ENCODE measurements around the gene CAMK1. TPM values are rescaled to one million over a fixed set of nuclear protein-coding genes. Genes with fewer than 3 reads are reported as not detected.
A peak's percentile ranks its signal among the peaks of the same experiment; 100 is the strongest.

The CAMK1 gene
- total RNA-seq, 1 experiment from 2014 or later, result 36.6 TPM

DNA sequence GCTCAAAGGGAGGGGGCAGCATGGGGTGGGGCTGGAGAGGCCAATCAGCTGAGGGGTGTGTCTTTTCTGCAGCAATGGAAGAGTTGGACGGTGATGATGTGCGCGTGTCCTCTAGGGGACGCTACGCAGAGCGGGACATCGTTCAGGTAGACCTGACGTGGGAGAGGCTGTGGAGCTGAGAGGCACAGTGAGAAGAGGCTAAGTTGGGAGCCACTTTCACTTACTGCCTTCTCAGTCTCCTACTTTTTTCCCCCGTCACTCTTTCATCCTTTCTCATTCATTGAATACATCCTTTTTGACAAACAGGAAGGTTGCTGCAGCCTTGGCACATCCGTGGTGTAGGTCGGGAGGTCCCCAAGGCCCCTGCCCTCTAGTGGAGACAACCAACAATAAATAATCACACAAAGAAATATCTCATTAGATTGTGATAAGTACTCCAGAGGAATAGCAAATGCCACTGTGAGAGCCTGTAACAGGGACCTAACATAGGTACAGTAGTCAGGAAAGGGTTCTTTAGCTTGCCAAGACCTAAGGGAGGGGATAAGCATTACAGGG is 42.6 kb downstream of the CAMK1 start:
- no peak for DNase-seq
- Histone ChIP-seq H3K9ac (ENCODE audit: low read length) (no peak overlapping the region), H3F3A (ENCODE audit: low read length, unreplicated experiment) (no peaks in the 10 kb centered on the region), H3K4me1 (ENCODE audit: insufficient read depth, low read length) (peaks cover 12% of the 10 kb centered on the region), H3K27me3 (ENCODE audit: low read length) (no peaks in the 10 kb centered on the region), H2AFZ (ENCODE audit: low read length) (no peak overlapping the region), H3K4me2 (ENCODE audit: low read length) (peak overlapping the region; percentile 8; the same call in 1 of the 2 replicates), H3K79me2 (ENCODE audit: low read length) (peaks cover 6% of the 10 kb centered on the region), H3K9me2 (replicated peaks; ENCODE audit: low read length) (no peaks in the 10 kb centered on the region), H3K9me3 (ENCODE audit: low read length) (no peaks in the 10 kb centered on the region), H3K27ac (ENCODE audit: low read length) (no peak overlapping the region), H3K4me3 (ENCODE audit: low read length) (no peak overlapping the region; the same call in 1 of the 2 replicates), H4K20me1 (ENCODE audit: low read length) (no peaks in the 10 kb centered on the region), H3K36me3 (ENCODE audit: low read depth, low read length) (no peaks in the 10 kb centered on the region)
- POLR2A ChIA-PET (ENCODE audit: unreplicated experiment), result interaction anchor here (0.6 kb wide), 1 partner anchor 137 kb away, joined by 5 read pairs; no protein-coding TSS in a partner anchor
- no peak for ATAC-seq
- TF ChIP-seq, protein P1, sequence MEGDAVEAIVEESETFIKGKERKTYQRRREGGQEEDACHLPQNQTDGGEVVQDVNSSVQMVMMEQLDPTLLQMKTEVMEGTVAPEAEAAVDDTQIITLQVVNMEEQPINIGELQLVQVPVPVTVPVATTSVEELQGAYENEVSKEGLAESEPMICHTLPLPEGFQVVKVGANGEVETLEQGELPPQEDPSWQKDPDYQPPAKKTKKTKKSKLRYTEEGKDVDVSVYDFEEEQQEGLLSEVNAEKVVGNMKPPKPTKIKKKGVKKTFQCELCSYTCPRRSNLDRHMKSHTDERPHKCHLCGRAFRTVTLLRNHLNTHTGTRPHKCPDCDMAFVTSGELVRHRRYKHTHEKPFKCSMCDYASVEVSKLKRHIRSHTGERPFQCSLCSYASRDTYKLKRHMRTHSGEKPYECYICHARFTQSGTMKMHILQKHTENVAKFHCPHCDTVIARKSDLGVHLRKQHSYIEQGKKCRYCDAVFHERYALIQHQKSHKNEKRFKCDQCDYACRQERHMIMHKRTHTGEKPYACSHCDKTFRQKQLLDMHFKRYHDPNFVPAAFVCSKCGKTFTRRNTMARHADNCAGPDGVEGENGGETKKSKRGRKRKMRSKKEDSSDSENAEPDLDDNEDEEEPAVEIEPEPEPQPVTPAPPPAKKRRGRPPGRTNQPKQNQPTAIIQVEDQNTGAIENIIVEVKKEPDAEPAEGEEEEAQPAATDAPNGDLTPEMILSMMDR (conservative IDR thresholded peaks at IDR 0.05; ENCODE audit: low read depth, low read length), result peak; percentile 58
- TF ChIP-seq EZH2phosphoT487 (IDR thresholded peaks at IDR 0.05; ENCODE audit: borderline replicate concordance, low read length) (no peak), EZH2 (IDR thresholded peaks at IDR 0.05; ENCODE audit: low read length, unreplicated experiment) (no peak)
- CTCF ChIA-PET, result interaction anchor here (0.6 to 1.4 kb wide), 2 partner anchors 11 to 177 kb away, joined by 5 to 6 read pairs; no protein-coding TSS in a partner anchor
- no TSS peak for BruUV-seq (replicated peaks)
- intact Hi-C loops (cut with micrococcal nuclease), result no loop called here

DNA sequence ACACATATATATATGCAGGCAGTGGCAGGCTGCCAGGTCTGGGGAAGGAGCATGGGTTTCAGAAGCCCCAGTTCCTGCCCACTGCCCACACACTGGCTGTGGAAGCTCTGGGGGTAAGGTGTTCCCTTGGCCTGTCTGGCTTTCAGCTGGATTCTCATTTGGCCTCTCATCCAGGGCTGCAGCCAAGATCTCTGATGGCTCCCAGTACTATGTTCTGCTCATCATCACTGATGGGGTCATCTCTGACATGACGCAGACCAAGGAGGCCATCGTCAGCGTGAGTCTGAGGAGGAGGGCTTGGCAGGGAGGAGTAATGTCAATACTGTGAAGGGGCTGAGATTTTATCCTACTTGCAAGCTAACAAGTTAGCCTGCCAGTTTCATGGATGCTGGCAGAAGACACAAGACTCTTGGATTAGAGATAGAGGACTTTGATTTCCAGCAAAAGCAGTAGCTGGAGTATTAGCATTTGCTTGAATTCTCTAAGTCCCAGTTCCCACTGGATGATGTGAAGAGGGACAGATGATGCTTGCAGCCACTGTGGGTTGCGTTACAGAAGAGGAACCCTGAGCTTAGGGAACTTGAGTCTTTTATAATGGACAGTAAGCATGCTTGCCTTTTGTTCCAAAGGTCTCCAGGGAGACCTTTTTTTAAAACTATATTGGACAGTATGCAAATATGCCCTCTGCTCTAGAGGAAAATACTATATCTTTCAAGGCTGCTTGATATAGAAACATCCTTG is 43.8 kb downstream of the CAMK1 start:
- ATAC-seq (no peak), DNase-seq (no peak)
- Histone ChIP-seq H3K4me2 (ENCODE audit: low read length) (no peak overlapping the region), H3F3A (ENCODE audit: low read length, unreplicated experiment) (no peaks in the 10 kb centered on the region), H3K4me1 (ENCODE audit: insufficient read depth, low read length) (peaks cover 12% of the 10 kb centered on the region), H3K36me3 (ENCODE audit: low read depth, low read length) (no peaks in the 10 kb centered on the region), H2AFZ (ENCODE audit: low read length) (no peak overlapping the region), H3K9me3 (ENCODE audit: low read length) (no peaks in the 10 kb centered on the region), H3K9ac (ENCODE audit: low read length) (no peak overlapping the region), H3K4me3 (ENCODE audit: low read length) (no peak overlapping the region), H3K79me2 (ENCODE audit: low read length) (no peaks in the 10 kb centered on the region), H4K20me1 (ENCODE audit: low read length) (no peaks in the 10 kb centered on the region), H3K27me3 (ENCODE audit: low read length) (no peaks in the 10 kb centered on the region), H3K27ac (ENCODE audit: low read length) (no peak overlapping the region), H3K9me2 (replicated peaks; ENCODE audit: low read length) (no peaks in the 10 kb centered on the region)
- intact Hi-C loops (cut with micrococcal nuclease), result no loop called here
- ChIA-PET POLR2A (ENCODE audit: unreplicated experiment) (no interaction called here), CTCF (no interaction called here)
- no TSS peak for BruUV-seq (replicated peaks)
- TF ChIP-seq EZH2 (IDR thresholded peaks at IDR 0.05; ENCODE audit: low read length, unreplicated experiment) (no peak), EZH2phosphoT487 (IDR thresholded peaks at IDR 0.05; ENCODE audit: borderline replicate concordance, low read length) (no peak)
- TF ChIP-seq, protein P1 (conservative IDR thresholded peaks at IDR 0.05; ENCODE audit: low read depth, low read length), result no peak

DNA sequence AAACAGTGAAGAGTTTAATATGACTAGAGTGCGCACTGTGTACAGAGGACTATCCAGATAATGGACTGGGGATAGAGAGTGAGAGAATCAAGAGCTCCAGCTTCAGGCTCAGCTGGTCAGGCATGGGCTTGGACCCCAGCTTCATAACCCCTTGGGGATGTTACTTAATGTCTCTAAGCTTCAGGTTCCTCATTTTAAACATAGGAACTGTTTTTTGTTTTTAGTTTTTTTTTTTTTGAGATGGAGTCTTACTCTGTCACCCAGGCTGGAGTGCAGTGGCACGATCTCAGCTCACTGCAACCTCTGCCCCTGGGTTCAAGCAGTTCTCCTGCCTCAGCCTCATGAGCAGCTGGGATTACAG is 48.1 kb downstream of the CAMK1 start:
- Histone ChIP-seq H3K79me2 (ENCODE audit: low read length) (no peaks in the 10 kb centered on the region), H3K9me2 (replicated peaks; ENCODE audit: low read length) (no peaks in the 10 kb centered on the region), H3K4me3 (ENCODE audit: low read length) (no peak overlapping the region), H3F3A (ENCODE audit: low read length, unreplicated experiment) (no peaks in the 10 kb centered on the region), H3K4me2 (ENCODE audit: low read length) (no peak overlapping the region), H3K27me3 (ENCODE audit: low read length) (no peaks in the 10 kb centered on the region), H2AFZ (ENCODE audit: low read length) (no peak overlapping the region), H3K4me1 (ENCODE audit: insufficient read depth, low read length) (no peaks in the 10 kb centered on the region), H3K9ac (ENCODE audit: low read length) (no peak overlapping the region), H3K9me3 (ENCODE audit: low read length) (no peaks in the 10 kb centered on the region), H3K27ac (ENCODE audit: low read length) (no peak overlapping the region), H4K20me1 (ENCODE audit: low read length) (no peaks in the 10 kb centered on the region), H3K36me3 (ENCODE audit: low read depth, low read length) (no peaks in the 10 kb centered on the region)
- no peak for ATAC-seq
- TF ChIP-seq, protein P1 (conservative IDR thresholded peaks at IDR 0.05; ENCODE audit: low read depth, low read length), result no peak
- no peak for TF ChIP-seq EZH2 (IDR thresholded peaks at IDR 0.05; ENCODE audit: low read length, unreplicated experiment)
- TF ChIP-seq EZH2phosphoT487 (IDR thresholded peaks at IDR 0.05; ENCODE audit: borderline replicate concordance, low read length), result no peak
- ChIA-PET CTCF (no interaction called here), POLR2A (ENCODE audit: unreplicated experiment) (no interaction called here)
- no peak for DNase-seq
- BruUV-seq (replicated peaks), result no TSS peak
- intact Hi-C loops (cut with micrococcal nuclease), result no loop called here

All from PC-3 (cell line).